NCI-H146 treated with DMSO at 0.1 percent for 48 hours (cell line): Measurements from ENCODE around the gene OXT.
"Not testable (repeated sequence)": the region's sequence is repeated elsewhere in the genome, so short reads cannot be mapped to it uniquely, and the experiment has no call there.

Experiments
- DNase-seq: peaks from one replicate; lab custom pipeline; 2025; ENCODE audit not compliant: unreplicated experiment; lab: John Stamatoyannopoulos, UW

The OXT gene

GRCh38 chr20:3071610-3072529, at the start of gene OXT:
OXT (plus strand) TSS chr20:3071620; CDS start chr20:3071656, 36 bp downstream.
- DNase-seq = peak; percentile 9

GRCh38 chr20:3021777-3022176, 49.6 kb upstream of the OXT start:
- DNase-seq = no peak

DNA sequence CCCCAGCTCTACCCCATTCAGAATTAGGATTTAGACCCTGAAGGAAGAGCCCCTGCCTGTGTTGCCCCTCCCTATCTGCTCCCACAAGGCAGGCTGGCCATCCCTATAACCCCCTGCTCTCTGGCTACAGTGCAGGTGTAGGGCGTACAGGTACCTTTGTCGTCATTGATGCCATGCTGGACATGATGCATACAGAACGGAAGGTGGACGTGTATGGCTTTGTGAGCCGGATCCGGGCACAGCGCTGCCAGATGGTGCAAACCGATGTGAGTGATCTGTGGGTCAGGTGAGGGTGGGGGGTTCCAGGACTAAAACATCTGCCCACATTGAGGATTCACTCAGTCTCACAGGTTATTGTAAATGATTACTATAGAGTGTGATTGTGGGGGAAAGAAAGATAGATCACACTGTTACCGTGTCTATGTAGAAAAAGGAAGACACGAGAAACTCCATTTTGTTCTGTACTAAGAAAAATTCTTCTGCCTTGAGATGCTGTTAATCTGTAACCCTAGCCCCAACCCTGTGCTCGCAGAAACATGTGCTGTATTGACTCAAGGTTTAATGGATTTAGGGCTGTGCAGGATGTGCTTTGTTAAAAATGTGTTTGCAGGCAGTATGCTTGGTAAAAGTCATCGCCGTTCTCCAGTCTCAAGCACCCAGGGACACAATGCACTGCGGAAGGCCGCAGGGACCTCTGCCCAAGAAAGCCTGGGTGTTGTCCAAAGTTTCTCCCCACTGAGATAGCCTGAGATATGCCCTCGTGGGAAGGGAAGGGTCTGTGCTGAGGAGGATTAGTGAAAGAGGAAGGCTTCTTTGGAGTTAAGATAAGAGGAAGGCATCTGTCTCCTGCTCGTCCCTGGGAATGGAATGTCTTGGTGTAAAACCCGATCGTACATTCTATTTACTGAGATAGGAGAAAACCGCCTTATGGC, 48.6 kb upstream of the OXT start:
- not testable (repeated sequence) for DNase-seq

GRCh38 chr20:3027987-3028386, 43.4 kb upstream of the OXT start:
- no peak for DNase-seq

DNA sequence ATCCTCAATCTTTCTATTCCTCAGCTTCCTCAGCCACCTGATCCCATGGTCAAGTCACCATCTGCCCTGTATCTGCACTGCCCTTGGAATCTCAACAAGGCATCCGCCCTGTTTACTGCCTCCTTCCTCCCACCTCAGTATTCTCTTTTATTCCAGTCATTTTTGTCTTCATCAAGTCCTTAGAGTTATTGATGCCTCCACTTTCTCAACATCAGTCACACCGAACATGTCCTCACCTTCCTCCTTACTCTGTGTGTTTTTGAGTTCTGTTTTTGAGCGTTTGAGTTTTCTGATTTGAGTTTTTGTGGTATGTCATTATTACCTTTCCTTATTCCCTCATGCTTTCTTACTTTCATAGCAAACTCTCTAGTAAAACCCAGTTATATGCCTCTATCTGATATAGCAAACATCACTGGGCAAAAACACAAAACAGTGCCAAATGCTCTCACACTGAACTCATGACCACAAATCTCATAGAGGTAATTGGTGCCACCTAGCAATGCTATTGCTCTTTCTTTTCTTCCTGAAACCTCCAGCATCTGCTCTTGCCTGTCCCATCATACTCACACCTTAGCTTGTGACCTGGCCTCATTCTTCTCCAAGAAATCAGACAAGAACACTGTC, 39.8 kb upstream of the OXT start:
- DNase-seq = no peak

DNA sequence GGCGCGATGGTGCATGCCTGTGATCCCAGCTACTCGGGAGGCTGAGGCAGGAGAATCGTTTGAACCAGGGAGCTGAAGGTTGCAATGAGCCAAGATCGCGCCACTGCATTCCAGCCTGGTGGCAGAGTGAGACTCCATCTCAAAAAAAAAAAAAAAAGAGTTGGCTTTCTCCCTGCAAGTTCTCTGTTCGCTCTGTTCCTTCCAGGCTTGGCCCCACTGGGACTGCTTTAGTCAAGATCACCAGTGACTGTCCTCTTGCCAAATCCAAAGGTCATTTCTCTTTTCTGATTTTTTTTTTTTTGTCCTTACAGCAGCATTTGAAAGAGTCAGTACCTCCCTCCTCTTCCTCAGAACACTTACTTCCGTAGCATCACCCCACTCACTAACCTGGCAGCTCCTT, 38.8 kb upstream of the OXT start:
- DNase-seq = no peak

DNA sequence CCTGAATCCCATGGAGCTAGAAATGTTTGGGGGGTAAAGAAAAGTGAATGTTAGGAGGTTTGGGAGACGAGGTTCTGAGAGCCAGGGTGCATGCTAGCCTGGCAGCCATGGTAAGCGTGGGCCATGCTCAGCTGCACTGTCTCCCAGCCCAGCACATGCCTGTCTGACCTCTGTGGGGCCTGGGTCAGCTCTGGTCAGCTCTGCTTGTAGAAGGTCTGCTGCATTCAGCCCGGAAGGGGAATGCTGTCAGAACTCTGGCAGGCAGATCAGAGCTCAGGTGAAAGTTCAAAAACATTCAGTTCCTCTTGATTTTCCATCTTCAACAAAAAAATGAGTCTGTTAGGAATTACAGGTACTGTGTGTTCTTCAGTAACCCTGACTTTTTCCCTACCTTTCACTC, 33.8 kb upstream of the OXT start:
- DNase-seq = no peak

DNA sequence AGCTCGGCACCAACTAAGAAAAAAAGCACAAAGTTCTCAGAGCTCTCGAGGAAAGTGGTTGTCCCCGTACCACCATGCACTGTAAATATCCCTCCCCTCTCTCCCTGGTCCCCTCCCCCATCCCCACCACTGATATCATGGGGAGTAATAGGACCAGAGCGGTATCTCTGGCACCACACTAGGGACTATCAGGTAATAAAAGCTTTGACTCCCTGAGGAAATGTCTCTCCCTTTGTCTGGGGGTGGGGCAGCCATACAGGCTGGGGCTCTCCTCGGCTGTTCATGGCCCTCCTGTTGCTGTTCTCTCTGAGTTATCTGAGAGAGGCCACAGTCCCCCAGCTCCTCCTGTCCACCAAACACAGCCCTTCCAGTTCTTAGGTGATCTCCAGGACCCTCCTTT, 33.0 kb upstream of the OXT start:
- DNase-seq = no peak

GRCh38 chr20:3039426-3039825, 32.0 kb upstream of the OXT start:
- no peak for DNase-seq

GRCh38 chr20:3040086-3040485, 31.3 kb upstream of the OXT start:
- no peak for DNase-seq

DNA sequence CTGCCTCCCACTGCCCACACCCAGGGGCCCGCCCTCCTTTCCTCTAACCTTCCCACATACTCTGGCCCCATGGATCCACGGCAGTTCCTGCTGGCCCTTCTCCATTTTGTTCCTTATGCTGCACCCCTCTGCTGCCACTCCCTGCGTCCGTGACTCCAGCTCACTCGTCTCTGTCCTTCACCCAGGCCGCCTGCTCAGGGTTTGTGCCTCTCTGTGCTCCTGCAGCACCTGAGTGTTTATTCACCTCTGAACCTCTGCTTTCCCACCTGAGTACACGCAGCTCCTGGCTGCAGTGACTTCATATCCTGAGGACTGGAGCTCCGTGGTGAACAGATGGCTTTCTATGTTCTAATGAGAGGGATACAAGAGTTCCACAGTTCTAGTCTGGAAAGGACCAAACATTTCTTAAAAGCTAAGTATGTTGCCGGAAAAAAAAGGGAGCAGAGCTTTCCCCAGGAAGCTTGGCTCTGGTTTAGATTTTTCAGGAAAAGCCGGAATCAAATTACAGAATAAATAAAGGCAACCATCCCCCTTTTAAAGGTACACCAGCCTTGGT, 29.5 kb upstream of the OXT start:
- no peak for DNase-seq

DNA sequence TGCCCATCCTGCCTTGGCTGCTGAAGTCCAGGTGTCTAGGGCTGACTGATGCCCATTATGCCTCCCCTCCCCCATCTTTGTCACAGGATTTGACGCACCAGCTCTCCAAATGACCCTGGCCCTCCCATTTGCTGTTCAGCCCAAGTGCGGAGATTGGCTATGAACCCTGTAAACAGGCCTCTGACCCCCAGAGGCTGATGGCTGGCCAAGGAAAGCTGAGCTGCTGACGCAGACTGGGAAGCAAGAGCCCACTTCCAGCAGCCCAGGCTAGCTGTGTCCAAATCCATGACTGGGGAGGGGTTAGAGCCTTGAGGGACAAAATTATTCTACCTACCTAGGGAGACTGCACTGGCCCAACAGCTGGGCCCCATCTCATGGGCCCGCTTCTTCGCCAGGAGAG, 28.8 kb upstream of the OXT start:
- no peak for DNase-seq

GRCh38 chr20:3043322-3043721, 28.1 kb upstream of the OXT start, which contains the start of gene GNRH2:
GNRH2 (plus strand) TSS chr20:3043622; CDS start chr20:3044415, 793 bp downstream.
- DNase-seq = no peak

- no peak for DNase-seq
These were observed 27.0 kb upstream of the OXT start for GRCh38 chr20:3044336-3044965.

DNA sequence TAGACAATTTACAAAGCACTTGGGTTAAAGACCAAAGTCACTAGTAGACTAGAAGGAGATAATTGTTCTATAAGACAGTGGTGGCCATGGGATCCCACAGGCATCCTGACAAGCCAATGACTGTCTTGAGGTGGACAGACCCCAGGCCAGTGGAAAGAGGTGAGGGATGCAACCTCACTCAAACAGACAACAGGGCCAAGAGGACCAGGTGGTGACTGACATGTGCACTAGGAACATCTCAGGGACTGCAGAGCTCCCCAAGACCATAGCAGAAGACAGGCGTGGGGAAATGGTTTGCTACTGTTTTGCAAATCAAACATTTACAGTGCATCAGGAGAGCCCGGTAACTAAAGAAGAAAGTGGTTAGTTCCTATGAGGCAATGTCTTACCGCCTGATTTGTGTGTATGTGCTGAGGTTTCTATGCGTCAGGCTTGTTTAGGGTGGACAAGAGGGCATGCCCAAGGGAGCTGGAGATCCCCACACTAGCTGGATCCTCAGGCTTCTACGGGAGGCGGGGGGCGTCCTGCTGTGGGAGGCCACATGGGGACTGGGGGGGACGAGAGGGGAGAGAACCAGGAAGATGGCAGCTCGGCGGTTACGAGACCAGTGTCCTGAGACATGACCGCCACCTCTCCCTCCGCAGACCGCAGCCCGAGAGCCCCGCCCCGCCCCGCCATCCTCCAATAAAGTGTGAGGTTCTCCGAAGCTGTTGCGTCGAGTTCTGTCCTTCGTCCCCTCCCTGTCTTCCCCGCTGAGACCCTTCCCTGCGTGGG, 26.2 kb upstream of the OXT start:
- DNase-seq = no peak

DNA sequence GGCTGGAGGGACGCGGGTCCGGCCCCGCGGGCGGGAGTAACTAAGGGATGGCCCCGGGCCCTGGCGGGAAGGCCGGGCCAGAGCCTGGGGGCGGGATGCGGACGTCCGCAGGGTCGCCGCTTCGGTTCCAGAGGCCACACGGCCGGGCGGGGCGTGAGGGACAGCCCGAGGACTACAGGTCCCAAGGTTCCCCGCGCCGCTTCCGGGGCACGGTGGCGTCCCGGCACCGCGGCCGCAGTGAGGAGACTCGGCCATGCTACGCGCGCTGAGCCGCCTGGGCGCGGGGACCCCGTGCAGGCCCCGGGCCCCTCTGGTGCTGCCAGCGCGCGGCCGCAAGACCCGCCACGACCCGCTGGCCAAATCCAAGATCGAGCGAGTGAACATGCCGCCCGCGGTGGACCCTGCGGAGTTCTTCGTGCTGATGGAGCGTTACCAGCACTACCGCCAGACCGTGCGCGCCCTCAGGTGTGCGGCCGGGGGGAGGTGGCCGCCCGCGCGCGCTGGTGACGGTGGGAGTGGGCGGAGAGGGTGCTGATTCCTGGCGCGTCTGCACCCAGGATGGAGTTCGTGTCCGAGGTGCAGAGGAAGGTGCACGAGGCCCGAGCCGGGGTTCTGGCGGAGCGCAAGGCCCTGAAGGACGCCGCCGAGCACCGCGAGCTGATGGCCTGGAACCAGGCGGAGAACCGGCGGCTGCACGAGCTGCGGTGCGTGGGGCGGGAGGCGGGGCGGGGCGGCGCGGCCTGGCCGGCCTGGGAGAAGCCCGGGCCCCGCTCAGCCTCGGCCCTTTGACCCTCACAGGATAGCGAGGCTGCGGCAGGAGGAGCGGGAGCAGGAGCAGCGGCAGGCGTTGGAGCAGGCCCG, 25.4 kb upstream of the OXT start, which contains the start of gene MRPS26:
TSS of gene MRPS26 (plus strand) at position 237 of the 861 bp plus-strand sequence. CDS start at position 254, 17 bp downstream.
- peak; percentile 90 for DNase-seq

GRCh38 chr20:3046677-3047462, 24.6 kb upstream of the OXT start:
- DNase-seq = peak; percentile 90
